SK-N-SH (cell line): ENCODE data around the gene ARHGAP26. TPM values are rescaled to one million over a fixed set of nuclear protein-coding genes. Genes with fewer than 3 reads are reported as not detected.

ENCODE experiments used
- CTCF ChIA-PET: fragments of 300-600, 350-600 bp; formaldehyde crosslinking; extraction: SDS; loops from one replicate; lab custom pipeline; 2021; lab: Yijun Ruan, JAX
- POLR2A ChIA-PET: fragments of 350-600 bp; sonication (Branson Sonifier 250); formaldehyde crosslinking; extraction: SDS; loops from one replicate; lab custom pipeline; 2020; ENCODE audit warnings: antibody characterized with exemption, inconsistent platforms; lab: Yijun Ruan, JAX
- DNase-seq: peaks from one replicate; pipeline ENCODE4 v3.0.0; 2012
- H2AFZ ChIP-seq: fragments of 200-600 bp; sonication (generic); 2 replicates; pipeline ENCODE4 v1.8.1; 2016; ENCODE audit warnings: antibody characterized with exemption, mild to moderate bottlenecking, low read depth
- H3F3A ChIP-seq: fragments of 200-600 bp; sonication (generic); replicated peaks from 2 replicates; pipeline ENCODE3; 2016; ENCODE audit warnings: antibody characterized with exemption, mild to moderate bottlenecking; ENCODE audit not compliant: insufficient read depth
- H3K27ac ChIP-seq, 2 experiments: fragments of 200-500 bp in 1 of 2; fragments of 200-600 bp in 1 of 2; sonication (Bioruptor generic) in 1 of 2; sonication (generic), shearing (Covaris generic) in 1 of 2; 2 replicates each; pipeline versions ENCODE4 v1.5.1 to v1.6.1; 2014 to 2016; ENCODE audit warnings: low read depth in 2 of 2, inconsistent platforms in 1 of 2, low read length in 1 of 2, mild to moderate bottlenecking in 1 of 2, mixed read lengths in 1 of 2
- H3K27me3 ChIP-seq: fragments of 200-600 bp; sonication (generic), shearing (Covaris generic); 2 replicates; pipeline ENCODE4 v1.6.1; 2016; ENCODE audit warnings: mixed run types; ENCODE audit not compliant: insufficient read depth
- H3K36me3 ChIP-seq, 2 experiments: fragments of 200-500 bp in 1 of 2; fragments of 200-600 bp in 1 of 2; sonication (Bioruptor generic) in 1 of 2; sonication (generic) in 1 of 2; replicated peaks in 1 of 2; 2 replicates each; pipeline versions ENCODE3 to v1.5.1; 2014 to 2016; ENCODE audit warnings: low read length in 1 of 2, mild to moderate bottlenecking in 1 of 2; ENCODE audit not compliant: insufficient read depth in 2 of 2, control insufficient read depth in 1 of 2
- H3K4me1 ChIP-seq, 2 experiments: fragments of 200-500 bp in 1 of 2; fragments of 200-600 bp in 1 of 2; sonication (Bioruptor generic) in 1 of 2; sonication (generic), shearing (Covaris generic) in 1 of 2; 2 replicates each; pipeline versions ENCODE4 v1.5.1 to v1.6.1; 2014 to 2016; ENCODE audit warnings: low read depth in 1 of 2, low read length in 1 of 2, mixed run types in 1 of 2; ENCODE audit not compliant: insufficient read depth in 2 of 2, control insufficient read depth in 1 of 2
- H3K4me2 ChIP-seq: fragments of 200-600 bp; sonication (generic), shearing (Covaris generic); 2 replicates; pipeline ENCODE4 v1.6.1; 2017; ENCODE audit warnings: mixed run types
- H3K4me3 ChIP-seq, 2 experiments: fragments of 200-500 bp in 1 of 2; fragments of 200-600 bp in 1 of 2; sonication (Bioruptor generic) in 1 of 2; sonication (generic), shearing (Covaris generic) in 1 of 2; 2 replicates each; pipeline versions ENCODE4 v1.5.1 to v1.8.1; 2014 to 2016; ENCODE audit warnings: low read depth in 2 of 2, inconsistent platforms in 1 of 2, low read length in 1 of 2, mild to moderate bottlenecking in 1 of 2, mixed read lengths in 1 of 2, moderate library complexity in 1 of 2
- H3K79me2 ChIP-seq: fragments of 200-600 bp; sonication (generic); 2 replicates; pipeline ENCODE4 v1.8.1; 2017; ENCODE audit warnings: mild to moderate bottlenecking; ENCODE audit not compliant: insufficient read depth
- H3K9ac ChIP-seq: fragments of 200-600 bp; sonication (generic); 2 replicates; pipeline ENCODE4 v1.6.1; 2017; ENCODE audit warnings: mixed run types
- H3K9me2 ChIP-seq: fragments of 200-600 bp; sonication (generic); 2 replicates; pipeline ENCODE4 v1.6.1; 2017; ENCODE audit warnings: mixed run types
- H3K9me3 ChIP-seq: fragments of 200-600 bp; sonication (generic); 2 replicates; pipeline ENCODE4 v1.6.1; 2017; ENCODE audit warnings: mixed run types, mild to moderate bottlenecking, moderate library complexity
- H4K20me1 ChIP-seq: fragments of 200-600 bp; sonication (generic); 2 replicates; pipeline ENCODE4 v1.6.1; 2017; ENCODE audit warnings: mild to moderate bottlenecking, mixed run types; ENCODE audit not compliant: insufficient read depth
- CTCF ChIP-seq: fragments of 200-600 bp; sonication (generic); IDR thresholded peaks from 2 replicates; pipeline ENCODE4 v1.6.1; 2017; ENCODE audit warnings: antibody characterized with exemption, mild to moderate bottlenecking, moderate library complexity
- ELF1 ChIP-seq: IDR thresholded peaks from 2 replicates; pipeline ENCODE4 v1.4.0; 2012
- EZH2phosphoT487 ChIP-seq: fragments of 200-600 bp; sonication (generic); IDR thresholded peaks from 2 replicates; pipeline ENCODE4 v1.6.1; 2017; ENCODE audit warnings: low read depth, mixed run types, mild to moderate bottlenecking, antibody characterized with exemption, moderate library complexity, borderline replicate concordance
- FOSL2 ChIP-seq: IDR thresholded peaks from 2 replicates; pipeline ENCODE4 v1.4.0; 2012; ENCODE audit warnings: low read depth, mild to moderate bottlenecking, moderate library complexity, borderline replicate concordance
- GABPA ChIP-seq: IDR thresholded peaks from 2 replicates; pipeline ENCODE4 v1.4.0; 2012; ENCODE audit warnings: low read depth, mild to moderate bottlenecking
- JUND ChIP-seq: IDR thresholded peaks from 2 replicates; pipeline ENCODE4 v1.4.0; 2012
- MXI1 ChIP-seq: IDR thresholded peaks from 2 replicates; pipeline ENCODE4 v1.6.1; 2012; ENCODE audit warnings: mild to moderate bottlenecking, low read depth, low read length, improper control_type of control experiment
- NRF1 ChIP-seq: IDR thresholded peaks from 2 replicates; pipeline ENCODE4 v1.6.1; 2012; ENCODE audit warnings: low read depth, mild to moderate bottlenecking, low read length
- SIN3A ChIP-seq: IDR thresholded peaks from 2 replicates; pipeline ENCODE4 v1.6.1; 2012; ENCODE audit warnings: low read depth, mild to moderate bottlenecking, low read length, moderate library complexity, borderline replicate concordance
- TEAD4 ChIP-seq: IDR thresholded peaks from 2 replicates; pipeline ENCODE4 v1.4.0; 2012; ENCODE audit warnings: mild to moderate bottlenecking, borderline replicate concordance; ENCODE audit not compliant: insufficient read depth
- WGBS: methylation state at CpG from one replicate; pipeline ENCODE4 v1.1.6; 2017; ENCODE audit warnings: low lambda C conversion rate; 5-methylcytosine and 5-hydroxymethylcytosine counted together
- polyA plus RNA-seq, 3 experiments: library from polyadenylated mRNA; depleted of rRNA; stranded (reverse); fragments of >200 nt; gene quantifications; 2 replicates each; pipeline ENCODE4 v1.2.3, GENCODE V29; 2012
- TF ChIP-seq, protein P1 (sequence below): IDR thresholded peaks from 2 replicates; pipeline ENCODE4; 2012

ARHGAP26 gene
- polyA plus RNA-seq, 1 of the 3 experiments (the other 2 are of a cell fraction): 6.1 TPM

DNA sequence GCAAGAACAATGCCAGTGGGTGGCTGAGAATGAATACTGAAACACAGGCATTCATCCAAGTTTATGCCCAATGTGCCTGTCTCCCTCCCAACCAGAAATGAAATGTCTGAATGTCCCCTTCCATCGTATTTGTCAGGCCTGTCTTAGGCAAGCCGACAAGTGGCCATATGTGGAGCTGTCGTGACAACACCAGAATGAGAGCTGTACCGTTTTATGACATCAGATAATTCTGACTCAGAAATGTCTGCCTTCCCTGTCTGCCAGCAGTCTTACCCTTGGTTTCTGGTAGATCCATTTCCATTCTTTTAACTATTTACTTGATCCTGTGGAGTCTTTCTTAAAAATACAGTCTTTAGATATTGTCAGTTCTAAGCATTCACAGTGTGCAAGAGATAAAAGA is 421.5 kb downstream of the ARHGAP26 start:
- 98% methylated on average over 4 of the region's 4 CpGs for WGBS
- Histone ChIP-seq H4K20me1 (no peaks in the 10 kb centered on the region), H3K4me1 (no peaks in the 10 kb centered on the region), H3K4me2 (no peak overlapping the region), H3K79me2 (no peaks in the 10 kb centered on the region), H3K27ac (no peak overlapping the region), H3K9me2 (no peaks in the 10 kb centered on the region), H3F3A (no peaks in the 10 kb centered on the region), H2AFZ (no peak overlapping the region), H3K27me3 (no peaks in the 10 kb centered on the region), H3K36me3 (peaks cover 3% of the 10 kb centered on the region in 2 experiments), H3K9ac (no peak overlapping the region), H3K4me3 (no peak overlapping the region), H3K9me3 (no peaks in the 10 kb centered on the region; the same call in 1 of the 2 replicates)
- DNase-seq: no peak
- POLR2A ChIA-PET: no interaction called here
- CTCF ChIA-PET: no interaction called here
- TF ChIP-seq FOSL2 (no peak), GABPA (no peak), NRF1 (no peak), SIN3A (no peak), ELF1 (no peak), TEAD4 (no peak), CTCF (no peak), MXI1 (no peak)

DNA sequence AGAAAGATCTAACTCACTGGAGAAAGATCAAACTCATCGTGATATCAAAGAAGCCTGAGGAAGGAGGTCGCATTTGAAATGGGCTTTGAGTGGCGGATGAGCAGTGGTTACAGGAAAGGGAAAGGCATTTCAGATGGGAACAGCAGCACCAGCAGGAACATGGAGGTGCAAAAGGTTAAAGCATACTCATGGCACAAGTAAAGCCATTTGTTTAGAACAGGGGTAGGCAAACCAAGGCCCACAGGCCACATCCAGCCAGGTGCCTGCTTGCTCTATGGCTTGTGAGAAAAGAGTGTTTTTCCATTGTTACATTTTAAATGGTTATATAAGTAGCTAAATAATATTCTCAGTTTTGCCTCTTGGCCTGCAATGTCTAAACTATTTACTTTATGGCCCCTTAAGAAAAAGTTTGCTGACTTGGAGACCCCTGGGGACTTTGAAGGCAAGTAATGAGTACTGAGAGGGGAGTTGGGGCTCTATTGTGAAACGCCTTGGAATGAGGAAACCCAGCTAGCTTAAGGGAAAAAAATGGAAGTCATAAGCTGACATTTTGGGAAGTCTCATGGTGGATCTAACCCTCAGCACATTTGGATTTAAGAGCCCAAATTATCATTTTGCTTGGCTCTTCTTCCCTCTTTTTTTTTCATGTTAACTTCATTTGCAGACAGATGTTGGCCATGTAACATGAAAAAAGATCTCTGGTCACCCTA is 422.2 kb downstream of the ARHGAP26 start:
- no peak for DNase-seq
- TF ChIP-seq EZH2phosphoT487 (no peak), JUND (no peak)
- TF ChIP-seq, protein P1, sequence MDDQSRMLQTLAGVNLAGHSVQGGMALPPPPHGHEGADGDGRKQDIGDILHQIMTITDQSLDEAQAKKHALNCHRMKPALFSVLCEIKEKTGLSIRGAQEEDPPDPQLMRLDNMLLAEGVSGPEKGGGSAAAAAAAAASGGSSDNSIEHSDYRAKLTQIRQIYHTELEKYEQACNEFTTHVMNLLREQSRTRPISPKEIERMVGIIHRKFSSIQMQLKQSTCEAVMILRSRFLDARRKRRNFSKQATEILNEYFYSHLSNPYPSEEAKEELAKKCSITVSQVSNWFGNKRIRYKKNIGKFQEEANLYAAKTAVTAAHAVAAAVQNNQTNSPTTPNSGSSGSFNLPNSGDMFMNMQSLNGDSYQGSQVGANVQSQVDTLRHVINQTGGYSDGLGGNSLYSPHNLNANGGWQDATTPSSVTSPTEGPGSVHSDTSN: no peak
- TF ChIP-seq, all 33 proteins: peak for 0
- Histone ChIP-seq H2AFZ (no peak overlapping the region), H3K36me3 (peaks cover 3 to 5% of the 10 kb centered on the region in 2 experiments), H3K4me2 (no peak overlapping the region), H3K27ac (no peak overlapping the region), H3K4me3 (no peak overlapping the region), H3K4me1 (no peaks in the 10 kb centered on the region), H3K9me2 (no peaks in the 10 kb centered on the region), H3K27me3 (no peaks in the 10 kb centered on the region), H4K20me1 (no peaks in the 10 kb centered on the region), H3F3A (no peaks in the 10 kb centered on the region), H3K9ac (no peak overlapping the region), H3K79me2 (no peaks in the 10 kb centered on the region), H3K9me3 (no peaks in the 10 kb centered on the region; the same call in 1 of the 2 replicates)
- 91% methylated on average over 4 of the region's 4 CpGs for WGBS
- POLR2A ChIA-PET: no interaction called here
- CTCF ChIA-PET: no interaction called here
